ENCODE data around the gene ZYG11A. TPM values are rescaled to one million over a fixed set of nuclear protein-coding genes. Genes with fewer than 3 reads are reported as not detected.

ZYG11A gene
- total RNA-seq, 2 donors from 2014 or later: 0.87 to 6.6 TPM

DNA sequence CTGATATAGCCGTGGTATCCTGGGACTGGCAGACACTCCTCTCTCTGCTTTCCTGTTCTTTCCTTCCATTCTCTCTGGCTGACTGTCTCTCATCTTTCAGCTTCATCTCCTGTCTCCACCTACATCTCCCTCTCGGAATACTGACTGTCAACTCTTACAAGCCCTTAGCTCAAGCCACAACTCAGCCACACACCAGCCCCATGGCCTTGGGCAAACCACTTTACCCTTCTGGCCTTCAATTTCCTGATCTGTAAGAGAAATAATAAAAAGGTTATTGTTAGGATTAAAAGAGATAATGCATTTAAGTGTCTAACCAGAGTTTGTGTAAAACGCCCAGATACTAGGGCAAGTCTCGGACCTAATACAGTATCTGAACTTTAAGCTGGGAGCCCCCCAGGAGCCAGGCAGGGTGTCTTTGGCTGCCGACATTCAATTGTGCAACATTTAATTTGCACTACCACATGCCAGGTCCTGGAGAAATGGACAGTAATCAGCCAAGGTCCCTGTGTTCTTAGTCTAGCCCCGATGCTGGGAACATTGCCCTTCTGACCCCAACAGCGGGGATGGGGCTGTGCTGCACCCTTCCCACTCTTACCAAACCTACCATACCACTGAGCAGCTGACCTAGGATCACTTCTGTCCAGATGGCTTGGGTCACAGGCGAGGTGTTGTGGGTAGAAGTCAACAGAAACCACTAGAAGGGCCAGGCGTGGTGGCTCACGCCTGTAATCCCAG lies 73.8 kb downstream of the ZYG11A start:
- peak overlapping the region; percentile 21 to 37 for H3K27ac ChIP-seq
- no peak overlapping the region for H3K4me3 ChIP-seq
- H3K36me3 ChIP-seq: no peaks in the 10 kb centered on the region
- H3K4me1 ChIP-seq (replicated peaks): peaks cover 3% of the 10 kb centered on the region
- intact Hi-C loops (cut with DNase I): loop anchor here (5.0 kb wide), 1 partner anchor 514 kb away; the partner anchor contains the start of genes ORC1 and PRPF38A
- TF ChIP-seq, protein P1, sequence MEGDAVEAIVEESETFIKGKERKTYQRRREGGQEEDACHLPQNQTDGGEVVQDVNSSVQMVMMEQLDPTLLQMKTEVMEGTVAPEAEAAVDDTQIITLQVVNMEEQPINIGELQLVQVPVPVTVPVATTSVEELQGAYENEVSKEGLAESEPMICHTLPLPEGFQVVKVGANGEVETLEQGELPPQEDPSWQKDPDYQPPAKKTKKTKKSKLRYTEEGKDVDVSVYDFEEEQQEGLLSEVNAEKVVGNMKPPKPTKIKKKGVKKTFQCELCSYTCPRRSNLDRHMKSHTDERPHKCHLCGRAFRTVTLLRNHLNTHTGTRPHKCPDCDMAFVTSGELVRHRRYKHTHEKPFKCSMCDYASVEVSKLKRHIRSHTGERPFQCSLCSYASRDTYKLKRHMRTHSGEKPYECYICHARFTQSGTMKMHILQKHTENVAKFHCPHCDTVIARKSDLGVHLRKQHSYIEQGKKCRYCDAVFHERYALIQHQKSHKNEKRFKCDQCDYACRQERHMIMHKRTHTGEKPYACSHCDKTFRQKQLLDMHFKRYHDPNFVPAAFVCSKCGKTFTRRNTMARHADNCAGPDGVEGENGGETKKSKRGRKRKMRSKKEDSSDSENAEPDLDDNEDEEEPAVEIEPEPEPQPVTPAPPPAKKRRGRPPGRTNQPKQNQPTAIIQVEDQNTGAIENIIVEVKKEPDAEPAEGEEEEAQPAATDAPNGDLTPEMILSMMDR (IDR thresholded peaks at IDR 0.05): no peak
- TF ChIP-seq POLR2A (IDR thresholded peaks at IDR 0.05) (no peak), POLR2AphosphoS5 (IDR thresholded peaks at IDR 0.05) (no peak)
- H3K27me3 ChIP-seq (replicated peaks; ENCODE audit: insufficient read depth): no peaks in the 10 kb centered on the region
- DNase-seq (ENCODE audit: low spot score): no peak
- no peaks in the 10 kb centered on the region for H3K9me3 ChIP-seq
- WGBS: 74% methylated on average over 10 of the region's 10 CpGs

DNA sequence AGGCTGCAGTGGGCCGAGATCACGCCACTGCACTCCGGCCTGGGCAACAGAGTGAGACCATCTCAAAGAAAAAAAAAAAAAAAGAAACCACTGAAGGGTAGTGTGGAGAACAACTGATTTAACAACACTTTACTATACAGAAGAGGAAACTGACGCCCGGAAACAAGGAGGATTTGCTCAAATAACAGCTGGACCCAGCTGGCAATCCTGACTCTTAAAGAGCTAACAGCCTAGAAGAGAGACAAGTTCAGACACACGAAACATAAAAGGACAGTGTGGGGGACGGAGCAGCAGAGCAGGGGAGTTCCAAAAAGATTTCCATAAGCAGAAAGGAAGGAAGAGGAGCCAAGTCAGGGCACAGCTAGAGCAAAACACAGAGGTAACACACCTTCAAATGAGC lies 74.6 kb downstream of the ZYG11A start:
- H3K27ac ChIP-seq: peak overlapping the region; percentile 21 to 37
- no peaks in the 10 kb centered on the region for H3K36me3 ChIP-seq
- 65% methylated on average over 7 of the region's 7 CpGs for WGBS
- intact Hi-C loops (cut with DNase I): loop anchor here (5.0 kb wide), 1 partner anchor 515 kb away; the partner anchor contains the start of genes ORC1 and PRPF38A
- H3K4me1 ChIP-seq (replicated peaks): peaks cover 3% of the 10 kb centered on the region
- no peak overlapping the region for H3K4me3 ChIP-seq
- no peak for DNase-seq (ENCODE audit: low spot score)
- H3K27me3 ChIP-seq (replicated peaks; ENCODE audit: insufficient read depth): no peaks in the 10 kb centered on the region
- H3K9me3 ChIP-seq: no peaks in the 10 kb centered on the region
- no peak for TF ChIP-seq POLR2AphosphoS5 (IDR thresholded peaks at IDR 0.05)
- TF ChIP-seq, protein P1 (IDR thresholded peaks at IDR 0.05): no peak
- TF ChIP-seq POLR2A (IDR thresholded peaks at IDR 0.05): no peak

DNA sequence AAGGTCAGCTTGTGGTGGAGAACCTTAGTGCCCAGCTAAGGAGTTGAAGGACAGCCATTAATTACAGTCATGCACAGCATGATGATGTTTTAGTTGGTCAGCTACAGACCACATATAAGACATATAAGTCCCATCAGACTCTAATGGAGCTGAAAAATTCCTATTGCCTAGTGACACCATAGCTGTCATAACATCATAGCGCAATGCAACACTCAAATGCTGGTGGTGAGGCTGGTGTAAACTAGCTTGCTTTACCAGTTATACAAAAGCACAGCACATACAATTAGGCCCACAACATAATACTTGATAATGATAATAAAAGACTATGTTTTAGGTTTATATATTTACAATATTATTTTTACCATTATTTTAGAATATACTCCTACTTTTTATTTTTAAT lies 75.0 kb downstream of the ZYG11A start:
- no peaks in the 10 kb centered on the region for H3K27me3 ChIP-seq (replicated peaks; ENCODE audit: insufficient read depth)
- H3K4me1 ChIP-seq (replicated peaks): peaks cover 3% of the 10 kb centered on the region
- intact Hi-C loops (cut with DNase I): loop anchor here (5.0 kb wide), 1 partner anchor 515 kb away; the partner anchor contains the start of genes ORC1 and PRPF38A
- 97% methylated on average over 1 of the region's 1 CpG for WGBS
- no peaks in the 10 kb centered on the region for H3K9me3 ChIP-seq
- no peak for DNase-seq (ENCODE audit: low spot score)
- TF ChIP-seq POLR2A (IDR thresholded peaks at IDR 0.05) (no peak), POLR2AphosphoS5 (IDR thresholded peaks at IDR 0.05) (no peak)
- TF ChIP-seq, protein P1 (IDR thresholded peaks at IDR 0.05): no peak
- no peak overlapping the region for H3K27ac ChIP-seq
- H3K36me3 ChIP-seq: no peaks in the 10 kb centered on the region
- H3K4me3 ChIP-seq: no peak overlapping the region

DNA sequence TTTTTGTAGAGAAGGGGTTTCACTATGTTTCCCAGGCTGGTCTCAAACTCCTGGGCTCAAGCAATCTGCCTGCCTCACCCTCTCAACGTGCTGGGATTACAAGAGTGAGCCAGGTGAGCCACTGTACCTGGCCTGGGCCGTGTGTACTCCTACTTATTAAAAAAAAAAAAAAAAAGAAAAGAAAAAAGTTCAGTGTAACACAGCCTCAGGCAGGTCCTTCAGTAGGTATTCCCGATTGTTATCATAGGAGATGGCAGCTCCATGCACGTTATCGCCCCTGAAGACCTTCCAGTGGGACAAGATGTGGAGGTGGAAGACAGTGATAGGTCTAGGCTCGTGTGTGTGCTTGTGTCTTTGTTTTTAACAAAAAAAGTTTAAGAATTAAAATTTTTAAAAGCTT lies 75.6 kb downstream of the ZYG11A start:
- H3K4me1 ChIP-seq (replicated peaks): peaks cover 3% of the 10 kb centered on the region
- 47% methylated on average over 6 of the region's 6 CpGs for WGBS

DNA sequence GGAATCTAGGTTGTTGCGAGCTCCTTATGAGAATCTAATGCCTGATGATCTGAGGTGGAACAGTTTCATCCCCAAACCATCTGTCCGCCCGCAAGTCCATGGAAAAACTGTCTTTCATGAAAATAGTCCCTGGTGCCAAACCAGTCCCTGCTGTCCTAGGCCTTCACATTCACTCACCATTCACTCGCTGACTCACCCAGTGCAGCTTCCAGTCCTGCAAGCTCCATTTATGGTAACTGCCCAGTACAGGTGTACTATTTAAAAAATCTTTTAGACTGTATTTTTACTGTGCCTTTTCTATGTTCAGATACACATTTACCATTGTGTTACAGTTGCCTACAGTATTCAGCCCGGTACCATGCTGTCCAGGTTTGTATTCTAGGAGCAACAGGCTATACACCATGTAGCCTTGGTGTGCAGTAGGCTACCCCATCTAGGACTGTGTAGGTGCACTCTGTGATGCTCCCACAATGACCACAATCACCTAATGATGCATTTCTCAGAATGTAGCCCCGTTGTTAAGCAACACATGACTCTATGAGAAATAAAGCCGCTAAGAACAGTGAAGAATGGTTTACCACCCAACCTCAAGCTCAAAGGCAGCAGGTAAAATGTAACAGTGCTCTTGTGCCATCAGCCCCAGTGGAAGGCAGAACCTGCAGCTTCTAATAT lies 76.6 kb downstream of the ZYG11A start:
- peaks cover 3% of the 10 kb centered on the region for H3K4me1 ChIP-seq (replicated peaks)
- TF ChIP-seq, protein P1 (IDR thresholded peaks at IDR 0.05): no peak
- no peak for TF ChIP-seq POLR2AphosphoS5 (IDR thresholded peaks at IDR 0.05)
- no peak for TF ChIP-seq POLR2A (IDR thresholded peaks at IDR 0.05)

More for the DNA sequence above, 75.6 kb downstream of the ZYG11A start:
- Histone ChIP-seq H3K27ac (no peak overlapping the region), H3K4me3 (no peak overlapping the region), H3K27me3 (replicated peaks; ENCODE audit: insufficient read depth) (no peaks in the 10 kb centered on the region), H3K36me3 (no peaks in the 10 kb centered on the region), H3K9me3 (no peaks in the 10 kb centered on the region)
- TF ChIP-seq POLR2AphosphoS5 (IDR thresholded peaks at IDR 0.05) (no peak), POLR2A (IDR thresholded peaks at IDR 0.05) (no peak)
- DNase-seq (ENCODE audit: low spot score): no peak
- intact Hi-C loops (cut with DNase I): loop anchor here (5.0 kb wide), 1 partner anchor 516 kb away; the partner anchor contains the start of genes ORC1 and PRPF38A

More for the DNA sequence above, 76.6 kb downstream of the ZYG11A start:
- H3K36me3 ChIP-seq: no peaks in the 10 kb centered on the region
- no peaks in the 10 kb centered on the region for H3K9me3 ChIP-seq
- no peak for DNase-seq (ENCODE audit: low spot score)
- H3K27me3 ChIP-seq (replicated peaks; ENCODE audit: insufficient read depth): no peaks in the 10 kb centered on the region
- 97% methylated on average over 7 of the region's 7 CpGs for WGBS
- intact Hi-C loops (cut with DNase I): loop anchor here (5.0 kb wide), 1 partner anchor 517 kb away; the partner anchor contains the start of genes ORC1 and PRPF38A
- no peak overlapping the region for H3K27ac ChIP-seq
- no peak overlapping the region for H3K4me3 ChIP-seq

Measured in prostate gland (tissue), 2 donors.